Activated CD4-positive, alpha-beta memory T cell treated with anti-CD3 and anti-CD28 coated beads, Interleukin-2, amount 10 ng/mL, durations not matched to agents 7 days and 5 days (primary cell): ENCODE data around the gene KLK3. TPM values are rescaled to one million over a fixed set of nuclear protein-coding genes. Genes with fewer than 3 reads are reported as not detected.

Source experiments
- CTCF ChIA-PET: fragments of 350-600 bp; sonication (Branson Sonifier 250); formaldehyde crosslinking; loops from one replicate; lab custom pipeline; 2021; ENCODE audit warnings: antibody characterized with exemption, inconsistent platforms; lab: Charles Lee
- POLR2A ChIA-PET: fragments of 350-600 bp; sonication (Branson Sonifier 250); formaldehyde crosslinking; loops from one replicate; lab custom pipeline; 2021; ENCODE audit warnings: antibody characterized with exemption; lab: Charles Lee
- DNase-seq: peaks from one replicate; pipeline ENCODE4 v3.0.0-alpha.2; 2020
- H3K27ac Mint-ChIP-seq: one replicate; pipeline ENCODE4 v1.8.0; 2021; ENCODE audit warnings: mild to moderate bottlenecking, mixed read lengths
- H3K27me3 Mint-ChIP-seq: one replicate; pipeline ENCODE4 v1.8.0; 2021; ENCODE audit warnings: mixed read lengths
- H3K36me3 Mint-ChIP-seq: one replicate; pipeline ENCODE4 v1.8.0; 2021; ENCODE audit warnings: low read depth, mixed read lengths
- H3K4me1 Mint-ChIP-seq: one replicate; pipeline ENCODE4 v1.8.0; 2021; ENCODE audit warnings: mixed read lengths
- H3K4me3 Mint-ChIP-seq: one replicate; pipeline ENCODE4 v1.8.0; 2021; ENCODE audit warnings: mild to moderate bottlenecking, mixed read lengths
- H3K9me3 Mint-ChIP-seq: one replicate; pipeline ENCODE4 v1.8.0; 2021; ENCODE audit warnings: mixed read lengths
- total RNA-seq, 2 experiments: library from RNA; stranded (reverse); gene quantifications; one replicate each; pipeline ENCODE4 v1.2.3, GENCODE V29; 2021

The KLK3 gene
- total RNA-seq, 2 experiments from 2014 or later, result not detected

DNA sequence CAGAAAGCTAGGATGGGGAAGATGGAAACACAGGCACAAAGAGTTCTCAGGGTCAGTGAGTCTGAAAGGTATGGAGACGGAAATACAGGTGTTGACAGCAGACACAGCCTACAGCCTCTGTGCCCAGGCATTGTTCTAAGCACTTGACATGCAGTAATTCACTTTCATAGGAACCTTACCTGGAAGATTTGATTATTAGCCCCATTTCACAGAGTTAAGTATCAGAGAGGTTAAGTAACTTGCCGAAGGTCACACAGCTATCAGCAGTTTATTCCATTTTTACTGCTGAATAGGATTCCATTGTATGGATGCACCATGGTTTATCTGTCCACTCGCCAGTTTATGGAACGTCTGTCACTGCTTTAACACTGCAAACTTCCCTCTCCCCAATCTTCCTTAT, 43.3 kb downstream of the KLK3 start:
- no peaks in the 10 kb centered on the region for H3K36me3 Mint-ChIP-seq
- no peak overlapping the region for H3K4me3 Mint-ChIP-seq
- H3K9me3 Mint-ChIP-seq, result peaks cover 12% of the 10 kb centered on the region
- CTCF ChIA-PET, result interaction anchor here (2.4 kb wide), 1 partner anchor 24 kb away, joined by 10 read pairs; no protein-coding TSS in a partner anchor
- no peaks in the 10 kb centered on the region for H3K4me1 Mint-ChIP-seq
- peaks cover 7% of the 10 kb centered on the region for H3K27me3 Mint-ChIP-seq
- no peak overlapping the region for H3K27ac Mint-ChIP-seq
- POLR2A ChIA-PET, result no interaction called here
- DNase-seq, result no peak

DNA sequence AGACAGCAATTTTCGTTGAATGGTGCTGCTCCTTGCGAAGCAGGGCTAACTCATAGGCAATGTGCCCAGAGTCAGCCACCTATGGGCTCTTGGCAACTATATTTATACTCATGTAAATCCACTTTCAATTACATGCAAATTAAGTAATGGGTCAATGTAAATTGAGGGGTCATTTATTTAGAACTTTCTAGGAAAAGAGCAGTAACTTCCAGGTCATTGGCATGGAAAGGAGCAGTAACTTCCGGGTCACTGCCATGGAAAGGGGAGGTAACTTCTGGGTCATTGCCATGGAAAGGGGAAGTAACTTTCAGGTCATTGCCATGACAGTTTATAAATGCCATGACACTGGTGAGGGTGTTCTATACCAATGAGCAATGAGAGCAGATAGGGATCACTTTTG, 44.9 kb downstream of the KLK3 start:
- no peaks in the 10 kb centered on the region for H3K36me3 Mint-ChIP-seq
- no peaks in the 10 kb centered on the region for H3K4me1 Mint-ChIP-seq
- no peak overlapping the region for H3K27ac Mint-ChIP-seq
- no peak overlapping the region for H3K4me3 Mint-ChIP-seq
- H3K27me3 Mint-ChIP-seq, result peaks cover 7% of the 10 kb centered on the region
- DNase-seq, result no peak
- ChIA-PET CTCF (interaction anchor here (2.4 kb wide), 1 partner anchor 23 kb away, joined by 10 read pairs; no protein-coding TSS in a partner anchor), POLR2A (no interaction called here)
- peaks cover 7% of the 10 kb centered on the region for H3K9me3 Mint-ChIP-seq

DNA sequence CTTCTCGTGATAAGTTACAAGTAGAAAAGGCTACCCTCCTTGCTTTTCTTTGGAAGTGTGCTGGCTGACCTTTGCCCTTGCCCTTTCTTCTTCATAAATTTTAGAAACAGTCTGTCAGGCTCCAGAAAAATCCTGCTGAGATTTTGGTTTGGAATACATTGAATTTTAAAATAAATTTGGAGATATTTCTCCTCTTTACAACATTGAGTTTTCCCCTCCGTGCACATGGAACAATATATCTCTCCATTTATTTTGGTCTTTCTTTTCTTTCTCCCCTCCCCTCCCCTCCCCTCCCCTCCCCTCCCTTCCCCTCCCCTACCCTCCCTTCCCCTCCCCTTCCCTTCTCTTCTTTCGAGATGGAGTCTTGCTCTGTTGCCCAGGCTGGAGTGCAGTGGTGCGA, 47.9 kb downstream of the KLK3 start:
- peaks cover 10% of the 10 kb centered on the region for H3K27me3 Mint-ChIP-seq
- ChIA-PET CTCF (no interaction called here), POLR2A (no interaction called here)
- H3K27ac Mint-ChIP-seq, result no peak overlapping the region
- no peaks in the 10 kb centered on the region for H3K36me3 Mint-ChIP-seq
- no peaks in the 10 kb centered on the region for H3K9me3 Mint-ChIP-seq
- no peak overlapping the region for H3K4me3 Mint-ChIP-seq
- H3K4me1 Mint-ChIP-seq, result no peaks in the 10 kb centered on the region
- no peak for DNase-seq

DNA sequence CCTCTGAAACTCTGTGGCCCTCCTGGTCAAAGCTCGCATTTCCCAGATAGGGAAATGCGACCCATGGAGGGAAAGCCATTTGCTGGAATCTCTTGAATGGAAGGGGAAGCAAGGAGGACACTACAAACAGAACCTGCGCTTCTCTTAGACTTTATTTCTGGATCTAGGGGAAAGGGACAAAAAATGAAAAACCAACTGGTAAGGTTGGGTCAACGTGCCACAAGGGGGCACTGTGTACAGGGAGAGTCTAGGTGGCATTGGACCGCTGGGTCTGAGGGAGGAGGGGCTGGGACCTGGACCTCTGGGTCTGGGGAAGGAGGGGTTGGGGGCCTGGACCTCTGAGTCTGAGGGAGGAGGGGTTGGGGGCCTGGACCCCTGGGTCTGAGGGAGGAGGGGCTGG, 51.5 kb downstream of the KLK3 start:
- no peak overlapping the region for H3K4me3 Mint-ChIP-seq
- peaks cover 35% of the 10 kb centered on the region for H3K27me3 Mint-ChIP-seq
- no peaks in the 10 kb centered on the region for H3K36me3 Mint-ChIP-seq
- H3K4me1 Mint-ChIP-seq, result no peaks in the 10 kb centered on the region
- peak; percentile 43 for DNase-seq
- no peaks in the 10 kb centered on the region for H3K9me3 Mint-ChIP-seq
- H3K27ac Mint-ChIP-seq, result no peak overlapping the region
- ChIA-PET POLR2A (no interaction called here), CTCF (interaction anchor here (0.7 to 1.7 kb wide), 4 partner anchors 14 to 115 kb away, joined by 3 to 9 read pairs (median 4); no protein-coding TSS in a partner anchor)

DNA sequence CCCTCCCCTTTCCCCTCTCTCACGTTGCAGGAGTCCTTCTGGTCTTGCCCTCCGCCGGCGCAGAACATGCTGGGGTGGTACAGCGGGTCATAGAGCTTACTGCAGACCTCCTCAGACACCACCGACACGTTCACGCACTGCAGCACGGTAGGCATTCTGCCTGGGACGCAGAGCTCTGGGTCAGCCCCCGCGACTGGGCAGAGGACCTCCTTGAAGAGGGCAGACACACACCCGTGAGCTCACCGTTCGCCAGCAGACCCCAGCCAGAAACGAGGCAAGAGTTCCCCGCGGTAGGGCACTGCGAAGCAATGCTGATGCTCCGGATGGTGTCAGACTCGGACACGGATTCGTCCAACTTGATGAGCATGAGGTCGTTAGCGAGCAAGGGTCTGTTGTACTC, 53.6 kb downstream of the KLK3 start:
- Mint-ChIP-seq H3K27ac (no peak overlapping the region), H3K27me3 (peaks cover 35% of the 10 kb centered on the region), H3K4me1 (no peaks in the 10 kb centered on the region), H3K9me3 (no peaks in the 10 kb centered on the region), H3K4me3 (no peak overlapping the region), H3K36me3 (no peaks in the 10 kb centered on the region)
- CTCF ChIA-PET, result interaction anchor here (2.7 kb wide), 1 partner anchor 14 kb away, joined by 12 read pairs; no protein-coding TSS in a partner anchor
- POLR2A ChIA-PET, result no interaction called here
- no peak for DNase-seq

DNA sequence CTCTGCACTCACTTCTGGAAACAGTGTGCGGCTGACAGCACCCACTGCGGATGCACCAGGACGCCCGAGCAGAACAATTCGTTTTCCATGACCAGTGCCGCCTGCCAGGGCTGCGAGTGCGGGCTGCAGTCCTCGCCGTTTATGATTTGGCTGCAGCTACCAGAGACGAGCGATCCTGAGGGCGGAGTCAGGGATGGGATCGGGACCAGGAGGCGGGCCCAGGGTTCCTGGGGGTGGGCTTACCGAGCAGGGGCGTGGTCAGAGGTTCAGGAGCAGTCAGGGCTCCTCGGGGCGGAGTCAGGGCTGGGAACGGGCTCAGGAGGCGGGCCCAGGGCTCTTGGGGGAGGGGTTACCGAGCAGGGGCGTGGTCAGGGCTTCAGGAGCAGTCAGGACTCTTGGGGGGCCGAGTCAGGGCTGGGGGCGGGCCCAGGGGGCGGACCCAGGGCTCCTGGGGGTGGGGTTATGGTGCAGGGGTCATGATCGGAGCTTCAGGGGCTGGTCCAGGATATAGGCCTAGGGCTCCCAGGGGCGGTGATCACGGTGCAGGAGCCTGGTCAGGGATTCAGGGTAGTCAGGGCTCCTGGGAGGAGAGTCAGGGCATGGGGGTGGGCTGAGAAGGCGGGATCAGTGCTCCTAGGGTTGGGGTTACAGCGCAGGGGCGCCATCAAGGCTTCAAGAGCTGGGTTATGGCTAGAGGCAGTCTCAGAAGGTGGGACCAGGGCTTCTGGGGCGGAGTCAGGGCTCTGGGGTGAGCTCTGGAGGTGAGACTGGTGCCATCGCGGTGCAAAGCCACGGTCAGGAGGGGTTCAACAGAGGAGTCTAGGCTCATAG, 54.7 kb downstream of the KLK3 start:
- POLR2A ChIA-PET, result no interaction called here
- Mint-ChIP-seq H3K36me3 (no peaks in the 10 kb centered on the region), H3K4me1 (no peaks in the 10 kb centered on the region), H3K27ac (no peak overlapping the region), H3K27me3 (peaks cover 35% of the 10 kb centered on the region), H3K4me3 (no peak overlapping the region), H3K9me3 (no peaks in the 10 kb centered on the region)
- CTCF ChIA-PET, result interaction anchor here (2.7 kb wide), 1 partner anchor 13 kb away, joined by 12 read pairs; no protein-coding TSS in a partner anchor
- peak; percentile 37 for DNase-seq

Other genes with a start within 250 kb of the KLK3 start
- not detected for gene SYT3, start 215.0 kb upstream of the KLK3 start, total RNA-seq
- gene C19orf81, start 205.5 kb upstream of the KLK3 start, total RNA-seq, result not detected
- not detected for gene SHANK1, start 135.1 kb upstream of the KLK3 start, total RNA-seq
- under 1 TPM; 0.43 to 0.65 TPM for gene CLEC11A, start 131.6 kb upstream of the KLK3 start, total RNA-seq
- gene GPR32, start 84.5 kb upstream of the KLK3 start, total RNA-seq, result not detected
- gene ACP4, start 64.5 kb upstream of the KLK3 start, total RNA-seq, result not detected
- 1 to 10 TPM; 2.2 to 2.6 TPM for gene KLK1, start 31.1 kb upstream of the KLK3 start, total RNA-seq
- gene KLK15, start 21.3 kb upstream of the KLK3 start, total RNA-seq, result not detected
- gene KLK2, start 18.5 kb downstream of the KLK3 start, total RNA-seq, result under 1 TPM in 1 of 2 experiments, not detected in 1; 0.35 TPM
- not detected for gene KLK4, start 56.5 kb downstream of the KLK3 start, total RNA-seq
- gene KLK5, start 98.1 kb downstream of the KLK3 start, total RNA-seq, result not detected
- gene KLK6, start 114.7 kb downstream of the KLK3 start, total RNA-seq, result not detected
- not detected for gene KLK7, start 129.0 kb downstream of the KLK3 start, total RNA-seq
- gene KLK8, start 146.7 kb downstream of the KLK3 start, total RNA-seq, result not detected
- not detected for gene KLK10, start 164.8 kb downstream of the KLK3 start, total RNA-seq
- not detected for gene KLK11, start 171.7 kb downstream of the KLK3 start, total RNA-seq
- gene KLK12, start 180.1 kb downstream of the KLK3 start, total RNA-seq, result not detected
- gene KLK13, start 210.2 kb downstream of the KLK3 start, total RNA-seq, result not detected
- gene KLK14, start 228.0 kb downstream of the KLK3 start, total RNA-seq, result under 1 TPM in 1 of 2 experiments, not detected in 1; 0.20 TPM